NCI-H1417 (cell line): ENCODE data around the gene DNAJB13.
"Not testable (repeated sequence)": the region's sequence is repeated elsewhere in the genome, so short reads cannot be mapped to it uniquely, and the experiment has no call there.

Source experiments
- DNase-seq, 3 experiments: peaks; one replicate each; lab custom pipeline; 2025; lab: John Stamatoyannopoulos, UW

The DNAJB13 gene

DNA sequence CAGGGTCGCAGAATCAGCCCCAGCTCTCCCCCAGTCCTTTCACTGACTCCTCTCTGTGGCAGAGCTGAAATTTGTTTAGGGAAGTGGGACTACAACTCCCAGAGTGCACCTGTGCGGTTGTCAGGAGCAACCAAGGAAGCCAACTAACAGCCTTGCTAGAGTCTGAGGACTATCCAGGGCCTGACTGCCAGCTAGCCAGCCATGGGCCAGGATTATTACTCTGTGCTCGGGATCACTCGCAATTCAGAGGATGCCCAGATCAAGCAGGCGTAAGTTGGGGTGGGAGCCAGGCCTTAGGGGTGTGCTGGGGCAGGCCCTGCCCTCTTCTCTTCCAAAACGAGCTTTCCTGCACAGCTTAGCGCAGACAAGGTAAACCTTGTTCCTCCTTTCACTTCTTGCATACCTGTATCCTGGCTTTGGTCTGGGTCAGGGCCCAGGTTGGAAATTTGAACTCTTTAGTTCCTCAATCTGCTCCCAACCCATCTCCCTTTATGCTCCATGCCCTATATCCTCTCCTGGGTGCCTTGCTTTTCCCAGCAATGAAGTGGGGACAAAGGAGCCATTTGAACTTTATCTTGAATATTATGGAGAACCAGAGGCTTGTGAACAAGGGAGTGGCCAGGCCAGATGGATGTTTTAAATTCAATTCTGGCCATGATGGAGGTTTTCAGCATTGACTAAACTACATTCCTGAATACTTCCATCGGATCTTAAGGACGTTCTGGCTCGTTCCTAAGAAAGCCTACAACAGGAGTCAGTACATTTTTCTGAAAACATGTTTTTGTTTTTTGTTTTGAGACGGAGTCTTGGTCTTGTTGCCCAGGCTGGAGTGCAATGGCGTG is at the start of gene DNAJB13:
Gene DNAJB13 (plus strand): TSS at position 158 of the 842 bp plus-strand sequence. CDS start 44 bp downstream, at position 202.
- peak; percentile 21 to 70 (median 49) for DNase-seq

DNA sequence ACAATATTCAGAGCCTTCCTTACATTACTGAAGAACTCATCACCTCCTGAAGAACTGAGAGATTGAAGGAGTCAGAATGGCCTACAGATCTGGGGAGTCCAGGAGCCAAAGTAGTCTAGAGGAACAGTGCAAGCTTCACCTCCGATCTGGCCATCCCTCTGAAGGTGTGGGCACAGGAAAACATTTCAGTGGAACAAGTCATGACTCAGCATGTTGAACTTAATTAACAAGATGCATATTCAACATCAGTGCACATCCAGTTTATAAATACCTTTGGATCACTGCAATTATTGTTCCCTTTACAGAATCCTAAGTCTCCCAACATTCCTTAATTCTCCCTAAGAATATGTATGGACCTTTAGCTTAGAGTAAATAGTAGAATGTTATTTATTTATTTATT is 48.5 kb upstream of the DNAJB13 start:
- no peak for DNase-seq

- DNase-seq, result no peak
Measured at GRCh38 chr11:73907191-73907590, 43.6 kb upstream of the DNAJB13 start.

DNA sequence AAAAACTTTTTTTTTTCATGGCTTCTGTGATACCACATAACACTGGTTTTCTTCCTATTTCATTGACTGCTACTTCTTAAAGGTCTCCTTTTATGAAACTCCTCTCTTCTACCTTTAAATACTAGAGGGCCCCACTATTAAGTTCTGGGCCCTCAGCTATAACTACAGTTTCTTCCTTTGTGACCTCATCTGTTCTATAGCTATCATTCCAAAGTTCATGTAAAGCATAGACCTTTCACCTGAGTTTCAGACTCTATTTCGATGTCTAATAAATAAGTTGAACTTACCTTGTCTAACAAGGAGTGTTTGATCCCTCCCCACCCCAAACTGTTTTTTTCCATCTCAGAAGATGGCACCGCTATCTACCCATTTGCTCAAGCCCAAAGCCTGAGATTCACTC is 38.8 kb upstream of the DNAJB13 start:
- DNase-seq, result no peak

DNA sequence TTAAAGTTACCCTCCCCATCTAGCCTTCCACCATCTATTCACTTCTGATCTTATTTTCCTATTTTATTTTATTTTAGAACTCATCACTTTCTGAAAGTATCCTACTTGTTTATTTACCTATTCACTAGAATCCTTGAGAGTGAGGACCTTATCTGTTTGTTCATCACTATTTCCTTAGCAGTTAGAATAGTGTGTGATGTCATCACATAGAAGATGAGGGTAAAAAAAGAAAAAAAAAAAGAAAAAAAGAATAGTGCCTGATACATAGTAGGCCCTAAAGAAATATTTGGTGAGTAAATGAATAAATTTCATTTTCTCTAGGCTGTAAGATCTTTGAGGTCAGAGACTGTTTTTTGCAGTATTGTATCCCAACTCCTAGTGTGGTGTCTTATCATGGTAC is 37.4 kb upstream of the DNAJB13 start:
- DNase-seq, result no peak

DNA sequence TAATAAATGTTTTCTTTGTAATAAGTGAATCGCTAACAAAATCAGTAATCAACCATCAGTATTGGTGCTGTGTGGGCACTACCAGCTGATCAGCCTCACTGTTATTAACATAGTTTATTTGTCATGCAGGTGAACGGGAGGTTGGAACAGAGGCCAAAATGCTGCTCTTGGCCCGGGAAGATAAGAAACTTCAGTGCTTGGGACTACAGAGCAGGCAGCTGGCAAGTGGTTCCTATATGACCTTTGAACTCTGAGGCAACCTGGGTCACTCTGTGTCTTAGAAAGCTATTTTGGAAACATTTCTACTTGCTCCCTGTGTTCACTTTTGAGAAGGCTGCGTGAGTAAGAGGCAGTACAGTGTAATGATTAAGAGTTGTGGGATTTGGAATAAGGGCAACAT is 36.5 kb upstream of the DNAJB13 start:
- no peak for DNase-seq

DNA sequence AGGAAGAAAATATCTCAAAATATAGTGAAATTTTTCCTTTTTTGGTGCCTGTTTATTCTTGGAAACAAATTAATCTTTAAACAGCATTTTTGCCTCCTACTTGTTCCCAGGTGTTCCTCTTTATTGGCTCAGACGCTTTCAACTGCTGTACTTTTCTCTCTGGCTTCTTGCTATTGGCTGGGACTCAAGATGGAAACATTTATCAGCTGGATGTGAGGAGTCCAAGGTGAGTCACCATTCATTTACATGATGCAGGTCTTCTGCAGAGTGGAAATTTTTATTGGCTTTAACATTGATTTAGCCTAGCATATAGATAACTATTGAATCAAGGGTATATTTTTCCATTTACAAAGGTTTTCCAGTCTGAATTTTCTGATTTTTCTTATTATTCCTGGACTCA is 34.4 kb upstream of the DNAJB13 start:
- no peak for DNase-seq

- DNase-seq, result no peak
Measured at GRCh38 chr11:73921180-73921579, 29.6 kb upstream of the DNAJB13 start.

GRCh38 chr11:73929388-73929787 is 21.4 kb upstream of the DNAJB13 start:
- DNase-seq, result no peak

DNA sequence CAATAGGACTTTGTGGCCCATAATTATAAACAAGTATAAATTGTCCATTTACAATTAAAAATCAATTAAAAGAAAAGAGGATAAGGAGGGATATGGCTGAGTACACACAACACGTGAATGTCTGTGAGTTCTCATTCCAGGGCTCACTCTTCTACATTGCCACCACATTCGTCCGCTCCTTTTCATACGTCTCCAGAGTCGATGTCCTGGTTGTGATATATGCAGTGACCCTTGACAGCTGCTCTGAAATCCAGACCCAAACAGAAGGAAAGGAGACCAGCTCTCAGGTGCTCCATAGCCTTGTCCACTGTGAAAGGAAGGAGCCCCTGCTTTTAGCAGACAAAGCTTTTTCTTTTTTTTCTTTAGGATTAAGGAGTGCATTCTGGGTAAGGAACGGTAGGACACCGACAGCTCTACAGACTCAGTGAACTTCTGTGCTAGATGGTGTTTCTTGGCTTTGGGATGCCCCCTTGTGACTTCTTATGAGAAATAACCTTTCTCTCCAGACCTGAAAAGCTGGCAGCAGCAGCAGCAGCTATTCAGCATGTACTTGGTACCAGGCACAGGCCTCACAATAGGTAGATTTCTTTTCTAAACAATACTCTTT is 19.7 kb upstream of the DNAJB13 start:
- DNase-seq, result peak; percentile 39 to 86 (median 51)

DNA sequence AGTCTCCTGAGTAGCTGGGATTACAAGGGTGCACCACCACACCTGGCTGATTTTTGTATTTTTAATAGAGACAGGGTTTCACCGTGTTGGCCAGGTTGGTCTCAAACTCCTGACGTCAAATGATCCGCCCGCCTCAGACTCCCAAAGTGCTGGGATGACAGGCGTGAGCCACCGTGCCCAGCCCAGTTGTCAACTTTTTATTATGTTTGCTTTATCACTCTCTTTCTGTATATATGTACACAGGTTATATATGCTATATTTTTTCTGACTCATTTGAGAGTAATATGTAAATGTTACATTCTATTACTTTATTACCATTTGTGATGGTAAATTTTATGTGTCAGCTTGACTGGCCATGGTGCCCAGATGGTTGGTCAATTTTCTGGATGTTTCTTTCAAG is 18.9 kb upstream of the DNAJB13 start:
- no peak for DNase-seq

GRCh38 chr11:73932781-73933180 is 18.0 kb upstream of the DNAJB13 start:
- DNase-seq, result no peak

DNA sequence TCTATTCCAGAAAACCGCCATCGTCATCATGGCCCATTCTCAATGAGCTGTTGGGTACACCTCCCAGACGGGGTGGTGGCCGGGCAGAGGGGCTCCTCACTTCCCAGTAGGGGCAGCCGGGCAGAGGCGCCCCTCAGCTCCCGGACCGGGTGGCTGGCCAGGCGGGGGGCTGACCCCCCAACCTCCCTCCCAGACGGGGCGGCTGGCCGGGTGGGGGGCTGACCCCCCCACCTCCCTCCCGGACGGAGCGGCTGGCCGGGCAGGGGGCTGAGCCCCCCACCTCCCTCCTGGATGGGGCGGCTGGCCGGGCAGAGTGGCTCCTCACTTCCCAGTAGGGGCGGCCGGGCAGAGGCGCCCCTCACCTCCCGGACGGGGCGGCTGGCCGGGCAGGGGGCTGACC is 14.8 kb upstream of the DNAJB13 start:
- DNase-seq, result not testable (repeated sequence)

GRCh38 chr11:73939096-73939495 is 11.7 kb upstream of the DNAJB13 start:
- no peak for DNase-seq

- DNase-seq, result no peak
Measured at GRCh38 chr11:73940801-73941570, 9.8 kb upstream of the DNAJB13 start.

GRCh38 chr11:73942010-73942409 is 8.8 kb upstream of the DNAJB13 start:
- no peak for DNase-seq

DNA sequence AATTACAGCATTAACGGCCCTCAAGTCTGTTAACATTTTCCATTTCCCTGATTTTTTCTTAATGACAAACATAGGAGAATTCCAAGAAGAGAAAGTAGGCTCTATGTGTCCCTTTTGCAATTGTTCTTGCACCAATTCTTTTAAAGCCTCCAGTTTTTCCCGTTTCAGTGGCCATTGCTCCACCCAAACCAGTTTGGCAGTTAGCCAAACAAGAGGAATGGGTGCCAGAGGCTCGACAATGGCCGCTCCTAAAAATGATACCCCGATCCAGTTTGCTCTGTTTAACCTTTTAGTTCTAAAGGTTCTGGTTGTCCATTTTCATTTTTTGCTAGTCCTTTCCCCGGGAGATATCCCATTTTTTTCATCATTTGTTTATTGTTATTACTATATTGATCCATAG is 6.7 kb upstream of the DNAJB13 start:
- DNase-seq, result no peak

DNA sequence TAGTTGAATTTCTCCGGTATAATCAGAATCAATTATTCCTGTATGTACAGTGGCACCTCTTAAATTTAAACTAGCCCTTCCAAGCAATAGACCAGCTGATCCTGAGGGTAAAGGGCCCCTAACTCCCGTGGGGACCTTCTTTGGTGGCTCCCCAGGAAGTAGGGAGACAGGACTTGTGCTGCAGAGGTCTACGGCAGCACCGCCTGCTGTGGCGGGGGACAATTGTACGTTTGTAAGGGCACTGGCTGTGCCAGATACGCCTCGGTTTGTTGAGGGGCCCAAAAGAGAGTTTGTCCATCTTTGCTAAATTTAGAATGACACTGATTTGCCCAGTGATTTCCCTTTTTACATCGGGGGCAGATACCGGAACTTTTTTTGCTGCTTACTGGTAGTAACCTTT is 5.9 kb upstream of the DNAJB13 start:
- DNase-seq, result no peak

DNA sequence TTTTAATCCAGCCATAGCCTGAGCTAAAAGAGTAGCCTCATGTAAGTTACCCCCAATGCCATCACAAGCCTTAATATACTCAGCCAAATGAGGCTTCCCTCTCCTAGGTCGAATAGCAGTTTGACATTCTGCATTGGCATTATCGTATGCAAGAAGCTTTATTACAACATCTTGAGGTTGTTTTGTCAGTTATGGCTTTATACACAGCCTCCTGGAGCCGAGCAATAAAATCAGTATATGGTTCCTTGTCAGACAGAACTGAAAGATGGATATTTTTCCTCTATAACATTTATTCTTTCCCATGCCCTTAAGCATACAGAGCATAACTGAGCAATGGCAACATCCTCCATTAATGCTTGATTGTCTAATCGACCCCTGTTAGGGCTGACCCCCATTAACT is 5.4 kb upstream of the DNAJB13 start:
- no peak for DNase-seq

- DNase-seq, result no peak
Measured at GRCh38 chr11:73946798-73947458, 3.9 kb upstream of the DNAJB13 start.

GRCh38 chr11:73949246-73949645 is 1.6 kb upstream of the DNAJB13 start:
- no peak for DNase-seq

DNA sequence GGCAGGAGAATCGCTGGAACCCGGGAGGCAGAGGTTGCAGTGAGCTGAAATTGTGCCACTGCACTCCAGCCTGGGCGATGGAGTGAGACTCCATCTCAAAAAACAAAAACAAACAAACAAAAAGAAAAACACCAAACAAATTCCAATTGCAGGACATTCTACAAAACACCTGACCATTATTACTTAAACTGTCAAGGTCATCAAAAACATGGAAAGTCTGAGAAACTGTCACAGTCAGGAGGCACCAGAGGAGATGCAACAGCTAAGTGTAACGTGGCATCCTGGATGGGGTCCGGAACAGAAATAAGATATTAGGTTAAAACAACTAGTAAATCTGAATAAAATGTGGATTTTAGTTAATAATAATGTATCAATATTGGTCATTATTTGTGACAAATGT is 914 bp upstream of the DNAJB13 start:
- DNase-seq, result no peak
